ENCODE measurements around the gene RREB1.

DNA sequence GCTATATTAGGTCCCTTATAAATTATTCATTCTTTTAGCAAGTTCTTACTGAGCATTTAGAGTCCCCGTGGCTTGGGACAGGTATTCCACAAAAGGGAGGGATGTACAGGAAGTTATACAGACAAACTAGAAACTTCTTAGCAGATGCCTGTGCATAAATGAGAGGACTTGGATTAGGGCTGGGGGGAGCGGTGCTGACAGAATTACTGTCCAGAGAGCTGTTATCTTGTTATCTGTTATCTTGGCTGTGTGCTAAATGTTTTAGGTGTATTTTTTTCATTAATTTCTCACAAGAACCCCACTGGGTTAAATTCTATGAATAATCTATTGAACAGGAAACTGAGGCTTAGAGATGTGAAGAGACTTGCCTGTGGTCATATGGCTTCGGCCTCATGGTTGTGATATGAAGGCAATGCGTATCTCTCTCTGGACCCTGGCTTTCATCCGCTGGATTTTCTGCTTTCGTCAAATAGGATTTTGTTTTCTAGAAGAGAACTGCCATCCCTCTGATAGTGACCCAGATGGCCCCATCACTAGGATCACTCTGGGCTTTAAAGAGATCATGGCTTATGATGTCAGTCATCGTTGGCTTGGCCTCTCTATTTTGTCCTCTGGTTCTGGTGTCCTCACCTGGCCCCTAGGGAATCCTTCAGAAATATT is 32.3 kb upstream of the RREB1 start:
- TF ChIP-seq, protein P1, sequence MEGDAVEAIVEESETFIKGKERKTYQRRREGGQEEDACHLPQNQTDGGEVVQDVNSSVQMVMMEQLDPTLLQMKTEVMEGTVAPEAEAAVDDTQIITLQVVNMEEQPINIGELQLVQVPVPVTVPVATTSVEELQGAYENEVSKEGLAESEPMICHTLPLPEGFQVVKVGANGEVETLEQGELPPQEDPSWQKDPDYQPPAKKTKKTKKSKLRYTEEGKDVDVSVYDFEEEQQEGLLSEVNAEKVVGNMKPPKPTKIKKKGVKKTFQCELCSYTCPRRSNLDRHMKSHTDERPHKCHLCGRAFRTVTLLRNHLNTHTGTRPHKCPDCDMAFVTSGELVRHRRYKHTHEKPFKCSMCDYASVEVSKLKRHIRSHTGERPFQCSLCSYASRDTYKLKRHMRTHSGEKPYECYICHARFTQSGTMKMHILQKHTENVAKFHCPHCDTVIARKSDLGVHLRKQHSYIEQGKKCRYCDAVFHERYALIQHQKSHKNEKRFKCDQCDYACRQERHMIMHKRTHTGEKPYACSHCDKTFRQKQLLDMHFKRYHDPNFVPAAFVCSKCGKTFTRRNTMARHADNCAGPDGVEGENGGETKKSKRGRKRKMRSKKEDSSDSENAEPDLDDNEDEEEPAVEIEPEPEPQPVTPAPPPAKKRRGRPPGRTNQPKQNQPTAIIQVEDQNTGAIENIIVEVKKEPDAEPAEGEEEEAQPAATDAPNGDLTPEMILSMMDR (conservative IDR thresholded peaks at IDR 0.05; ENCODE audit: low read depth in 2 of 2), result no peak
- no peak for TF ChIP-seq POLR2AphosphoS5 (IDR thresholded peaks at IDR 0.05; ENCODE audit: low read depth)
- TF ChIP-seq, protein P2, sequence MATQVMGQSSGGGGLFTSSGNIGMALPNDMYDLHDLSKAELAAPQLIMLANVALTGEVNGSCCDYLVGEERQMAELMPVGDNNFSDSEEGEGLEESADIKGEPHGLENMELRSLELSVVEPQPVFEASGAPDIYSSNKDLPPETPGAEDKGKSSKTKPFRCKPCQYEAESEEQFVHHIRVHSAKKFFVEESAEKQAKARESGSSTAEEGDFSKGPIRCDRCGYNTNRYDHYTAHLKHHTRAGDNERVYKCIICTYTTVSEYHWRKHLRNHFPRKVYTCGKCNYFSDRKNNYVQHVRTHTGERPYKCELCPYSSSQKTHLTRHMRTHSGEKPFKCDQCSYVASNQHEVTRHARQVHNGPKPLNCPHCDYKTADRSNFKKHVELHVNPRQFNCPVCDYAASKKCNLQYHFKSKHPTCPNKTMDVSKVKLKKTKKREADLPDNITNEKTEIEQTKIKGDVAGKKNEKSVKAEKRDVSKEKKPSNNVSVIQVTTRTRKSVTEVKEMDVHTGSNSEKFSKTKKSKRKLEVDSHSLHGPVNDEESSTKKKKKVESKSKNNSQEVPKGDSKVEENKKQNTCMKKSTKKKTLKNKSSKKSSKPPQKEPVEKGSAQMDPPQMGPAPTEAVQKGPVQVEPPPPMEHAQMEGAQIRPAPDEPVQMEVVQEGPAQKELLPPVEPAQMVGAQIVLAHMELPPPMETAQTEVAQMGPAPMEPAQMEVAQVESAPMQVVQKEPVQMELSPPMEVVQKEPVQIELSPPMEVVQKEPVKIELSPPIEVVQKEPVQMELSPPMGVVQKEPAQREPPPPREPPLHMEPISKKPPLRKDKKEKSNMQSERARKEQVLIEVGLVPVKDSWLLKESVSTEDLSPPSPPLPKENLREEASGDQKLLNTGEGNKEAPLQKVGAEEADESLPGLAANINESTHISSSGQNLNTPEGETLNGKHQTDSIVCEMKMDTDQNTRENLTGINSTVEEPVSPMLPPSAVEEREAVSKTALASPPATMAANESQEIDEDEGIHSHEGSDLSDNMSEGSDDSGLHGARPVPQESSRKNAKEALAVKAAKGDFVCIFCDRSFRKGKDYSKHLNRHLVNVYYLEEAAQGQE (IDR thresholded peaks at IDR 0.05; ENCODE audit: unreplicated experiment), result no peak
- TF ChIP-seq EZH2 (IDR thresholded peaks at IDR 0.05; ENCODE audit: low read depth, unreplicated experiment), result no peak
- TF ChIP-seq ZNF114 (CRISPR knock-in tag; IDR thresholded peaks at IDR 0.05), result no peak
- TF ChIP-seq ZNF331 (CRISPR knock-in tag; IDR thresholded peaks at IDR 0.05; ENCODE audit: low read depth), result no peak
- TF ChIP-seq EZH2phosphoT487 (IDR thresholded peaks at IDR 0.05; ENCODE audit: unreplicated experiment), result no peak
- no peak for TF ChIP-seq JUNB (IDR thresholded peaks at IDR 0.05; ENCODE audit: unreplicated experiment)

Data from GM23338 (cell line).